GM23338 (cell line): Measurements from ENCODE around the gene GNG4. TPM values are rescaled to one million over a fixed set of nuclear protein-coding genes. Genes with fewer than 3 reads are reported as not detected.

Experiments used
- ATAC-seq: fragments of 200-7000 bp; cut with Tn5 transposase; 3 replicates; pipeline ENCODE4 v1.9.1; 2020
- DNase-seq: peaks from one replicate; pipeline ENCODE4 v3.0.0-alpha.2; 2015; ENCODE audit warnings: low spot score
- H2AFZ ChIP-seq: fragments of 200-600 bp; sonication (generic); 2 replicates; pipeline ENCODE4 v1.8.0; 2016; ENCODE audit warnings: antibody characterized with exemption, mild to moderate bottlenecking, moderate library complexity
- H3F3A ChIP-seq: fragments of 200-600 bp; sonication (generic); replicated peaks from 2 replicates; pipeline ENCODE4 v1.8.0; 2017; ENCODE audit warnings: antibody characterized with exemption, mixed run types, low read depth
- H3K27ac ChIP-seq: fragments of 200-600 bp; sonication (generic); 2 replicates; pipeline ENCODE4 v1.6.1; 2016; ENCODE audit warnings: low read depth
- H3K27me3 ChIP-seq: fragments of 200-600 bp; sonication (generic); 2 replicates; pipeline ENCODE4 v1.8.0; 2016; ENCODE audit warnings: mild to moderate bottlenecking, mixed run types, moderate library complexity; ENCODE audit not compliant: insufficient read depth
- H3K36me3 ChIP-seq: fragments of 200-600 bp; sonication (generic); 2 replicates; pipeline ENCODE4 v1.8.0; 2016; ENCODE audit warnings: mild to moderate bottlenecking; ENCODE audit not compliant: insufficient read depth
- H3K4me1 ChIP-seq: fragments of 200-600 bp; sonication (generic); 2 replicates; pipeline ENCODE4 v1.8.0; 2016; ENCODE audit warnings: mild to moderate bottlenecking, moderate library complexity; ENCODE audit not compliant: insufficient read depth
- H3K4me2 ChIP-seq: fragments of 200-600 bp; sonication (generic); 2 replicates; pipeline ENCODE4 v1.7.1; 2017; ENCODE audit warnings: mixed run types
- H3K4me3 ChIP-seq: fragments of 200-600 bp; sonication (generic); 2 replicates; pipeline ENCODE4 v1.6.1; 2016; ENCODE audit warnings: mixed run types
- H3K79me2 ChIP-seq: fragments of 200-600 bp; sonication (generic); replicated peaks from 2 replicates; pipeline ENCODE4 v1.8.0; 2017; ENCODE audit warnings: mild to moderate bottlenecking; ENCODE audit not compliant: insufficient read depth
- H3K9me2 ChIP-seq: fragments of 200-600 bp; sonication (generic); 2 replicates; pipeline ENCODE4 v1.8.0; 2017; ENCODE audit not compliant: insufficient read depth
- H4K20me1 ChIP-seq: fragments of 200-600 bp; sonication (generic); replicated peaks from 2 replicates; pipeline ENCODE4 v1.8.0; 2017; ENCODE audit warnings: mild to moderate bottlenecking; ENCODE audit not compliant: insufficient read depth
- H3K27ac Mint-ChIP-seq: 2 replicates; pipeline ENCODE4 v1.8.0; 2020; ENCODE audit warnings: inconsistent platforms, mild to moderate bottlenecking, moderate library complexity, mixed read lengths
- H3K27me3 Mint-ChIP-seq: 3 replicates; pipeline ENCODE4 v1.8.0; 2022; ENCODE audit warnings: low read depth, mild to moderate bottlenecking, moderate library complexity, mixed read lengths, inconsistent platforms; ENCODE audit not compliant: insufficient read depth, poor library complexity
- H3K36me3 Mint-ChIP-seq: 3 replicates; pipeline ENCODE4 v1.8.0; 2021; ENCODE audit warnings: low read depth, mild to moderate bottlenecking, inconsistent platforms, moderate library complexity, mixed read lengths
- H3K4me1 Mint-ChIP-seq: 3 replicates; pipeline ENCODE4 v1.8.0; 2020; ENCODE audit warnings: mild to moderate bottlenecking, inconsistent platforms, mixed read lengths
- H3K4me3 Mint-ChIP-seq: 3 replicates; pipeline ENCODE4 v1.8.0; 2021; ENCODE audit warnings: moderate library complexity, mild to moderate bottlenecking, inconsistent platforms, mixed read lengths
- H3K9me3 Mint-ChIP-seq: 3 replicates; pipeline ENCODE4 v1.8.0; 2020; ENCODE audit warnings: moderate library complexity, mild to moderate bottlenecking, inconsistent platforms, mixed read lengths
- POLR2AphosphoS5 ChIP-seq: IDR thresholded peaks from 2 replicates; pipeline ENCODE4 v1.6.1; 2016; ENCODE audit warnings: antibody characterized with exemption, low read depth
- ZNF331 ChIP-seq: fragments of 250-450 bp; sonication (Bioruptor Pico); IDR thresholded peaks from 2 replicates; pipeline ENCODE4 v1.5.0; 2020; ENCODE audit warnings: low read depth, mild to moderate bottlenecking, moderate library complexity
- polyA plus RNA-seq: library from polyadenylated mRNA; unstranded; fragments of >200 nt; fragmentation: Nextera tagmentation; extraction: Ambion mirVana; gene quantifications from 2 replicates; pipeline ENCODE4 v1.2.1, GENCODE V29; 2016
- total RNA-seq: library from RNA; depleted of rRNA; stranded (reverse); fragments of >200 nt; shearing (Covaris generic); gene quantifications from 2 replicates; pipeline ENCODE4 v1.2.3, GENCODE V29; 2014
- TF ChIP-seq, protein P1 (sequence below): fragments of 250-450 bp; sonication (Bioruptor Pico); IDR thresholded peaks from 2 replicates; pipeline ENCODE4 v1.5.0; 2020; ENCODE audit warnings: mild to moderate bottlenecking, moderate library complexity
- TF ChIP-seq, protein P2 (sequence below): IDR thresholded peaks from 2 replicates; pipeline ENCODE4 v1.6.1; 2016; ENCODE audit warnings: antibody characterized with exemption
- TF ChIP-seq, protein P3 (sequence below), 2 experiments: fragments of 200-600 bp in 1 of 2; sonication (generic) in 1 of 2; conservative IDR thresholded peaks; 2 replicates each; pipeline versions ENCODE4 v1.5.1 to v1.6.1; 2016 to 2017; ENCODE audit warnings: antibody characterized with exemption in 2 of 2, low read depth in 2 of 2, mild to moderate bottlenecking in 2 of 2, moderate library complexity in 1 of 2

The GNG4 gene
- total and polyA plus RNA-seq, 2 experiments from 2014 or later: 40.2 to 49.2 TPM

DNA sequence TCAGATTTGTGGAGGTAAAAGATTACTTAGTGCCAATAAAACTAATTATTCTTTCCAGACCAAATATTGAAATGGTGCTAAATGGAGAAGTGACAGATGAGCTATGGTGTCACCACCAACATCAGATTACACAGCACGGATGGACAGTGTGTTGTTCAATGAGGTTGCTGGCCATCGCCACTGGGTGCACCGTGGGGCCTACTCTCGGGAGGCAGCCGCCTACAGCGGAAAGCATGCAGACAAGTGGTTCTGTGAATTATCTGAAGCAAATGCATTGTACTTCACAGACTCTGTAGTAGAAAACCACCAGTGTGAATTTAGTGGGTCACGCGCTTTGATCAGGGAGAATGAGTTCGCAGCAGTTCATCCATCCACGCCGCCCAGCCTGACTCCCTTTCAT, 42.3 kb downstream of the GNG4 start (continued):
- TF ChIP-seq, protein P1, sequence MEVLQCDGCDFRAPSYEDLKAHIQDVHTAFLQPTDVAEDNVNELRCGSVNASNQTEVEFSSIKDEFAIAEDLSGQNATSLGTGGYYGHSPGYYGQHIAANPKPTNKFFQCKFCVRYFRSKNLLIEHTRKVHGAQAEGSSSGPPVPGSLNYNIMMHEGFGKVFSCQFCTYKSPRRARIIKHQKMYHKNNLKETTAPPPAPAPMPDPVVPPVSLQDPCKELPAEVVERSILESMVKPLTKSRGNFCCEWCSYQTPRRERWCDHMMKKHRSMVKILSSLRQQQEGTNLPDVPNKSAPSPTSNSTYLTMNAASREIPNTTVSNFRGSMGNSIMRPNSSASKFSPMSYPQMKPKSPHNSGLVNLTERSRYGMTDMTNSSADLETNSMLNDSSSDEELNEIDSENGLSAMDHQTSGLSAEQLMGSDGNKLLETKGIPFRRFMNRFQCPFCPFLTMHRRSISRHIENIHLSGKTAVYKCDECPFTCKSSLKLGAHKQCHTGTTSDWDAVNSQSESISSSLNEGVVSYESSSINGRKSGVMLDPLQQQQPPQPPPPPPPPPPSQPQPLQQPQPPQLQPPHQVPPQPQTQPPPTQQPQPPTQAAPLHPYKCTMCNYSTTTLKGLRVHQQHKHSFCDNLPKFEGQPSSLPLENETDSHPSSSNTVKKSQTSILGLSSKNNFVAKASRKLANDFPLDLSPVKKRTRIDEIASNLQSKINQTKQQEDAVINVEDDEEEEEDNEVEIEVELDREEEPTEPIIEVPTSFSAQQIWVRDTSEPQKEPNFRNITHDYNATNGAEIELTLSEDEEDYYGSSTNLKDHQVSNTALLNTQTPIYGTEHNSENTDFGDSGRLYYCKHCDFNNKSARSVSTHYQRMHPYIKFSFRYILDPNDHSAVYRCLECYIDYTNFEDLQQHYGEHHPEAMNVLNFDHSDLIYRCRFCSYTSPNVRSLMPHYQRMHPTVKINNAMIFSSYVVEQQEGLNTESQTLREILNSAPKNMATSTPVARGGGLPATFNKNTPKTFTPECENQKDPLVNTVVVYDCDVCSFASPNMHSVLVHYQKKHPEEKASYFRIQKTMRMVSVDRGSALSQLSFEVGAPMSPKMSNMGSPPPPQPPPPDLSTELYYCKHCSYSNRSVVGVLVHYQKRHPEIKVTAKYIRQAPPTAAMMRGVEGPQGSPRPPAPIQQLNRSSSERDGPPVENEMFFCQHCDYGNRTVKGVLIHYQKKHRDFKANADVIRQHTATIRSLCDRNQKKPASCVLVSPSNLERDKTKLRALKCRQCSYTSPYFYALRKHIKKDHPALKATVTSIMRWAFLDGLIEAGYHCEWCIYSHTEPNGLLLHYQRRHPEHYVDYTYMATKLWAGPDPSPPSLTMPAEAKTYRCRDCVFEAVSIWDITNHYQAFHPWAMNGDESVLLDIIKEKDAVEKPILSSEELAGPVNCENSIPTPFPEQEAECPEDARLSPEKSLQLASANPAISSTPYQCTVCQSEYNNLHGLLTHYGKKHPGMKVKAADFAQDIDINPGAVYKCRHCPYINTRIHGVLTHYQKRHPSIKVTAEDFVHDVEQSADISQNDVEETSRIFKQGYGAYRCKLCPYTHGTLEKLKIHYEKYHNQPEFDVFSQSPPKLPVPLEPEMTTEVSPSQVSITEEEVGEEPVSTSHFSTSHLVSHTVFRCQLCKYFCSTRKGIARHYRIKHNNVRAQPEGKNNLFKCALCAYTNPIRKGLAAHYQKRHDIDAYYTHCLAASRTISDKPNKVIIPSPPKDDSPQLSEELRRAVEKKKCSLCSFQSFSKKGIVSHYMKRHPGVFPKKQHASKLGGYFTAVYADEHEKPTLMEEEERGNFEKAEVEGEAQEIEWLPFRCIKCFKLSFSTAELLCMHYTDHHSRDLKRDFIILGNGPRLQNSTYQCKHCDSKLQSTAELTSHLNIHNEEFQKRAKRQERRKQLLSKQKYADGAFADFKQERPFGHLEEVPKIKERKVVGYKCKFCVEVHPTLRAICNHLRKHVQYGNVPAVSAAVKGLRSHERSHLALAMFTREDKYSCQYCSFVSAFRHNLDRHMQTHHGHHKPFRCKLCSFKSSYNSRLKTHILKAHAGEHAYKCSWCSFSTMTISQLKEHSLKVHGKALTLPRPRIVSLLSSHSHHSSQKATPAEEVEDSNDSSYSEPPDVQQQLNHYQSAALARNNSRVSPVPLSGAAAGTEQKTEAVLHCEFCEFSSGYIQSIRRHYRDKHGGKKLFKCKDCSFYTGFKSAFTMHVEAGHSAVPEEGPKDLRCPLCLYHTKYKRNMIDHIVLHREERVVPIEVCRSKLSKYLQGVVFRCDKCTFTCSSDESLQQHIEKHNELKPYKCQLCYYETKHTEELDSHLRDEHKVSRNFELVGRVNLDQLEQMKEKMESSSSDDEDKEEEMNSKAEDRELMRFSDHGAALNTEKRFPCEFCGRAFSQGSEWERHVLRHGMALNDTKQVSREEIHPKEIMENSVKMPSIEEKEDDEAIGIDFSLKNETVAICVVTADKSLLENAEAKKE (CRISPR knock-in tag): no peak

DNA sequence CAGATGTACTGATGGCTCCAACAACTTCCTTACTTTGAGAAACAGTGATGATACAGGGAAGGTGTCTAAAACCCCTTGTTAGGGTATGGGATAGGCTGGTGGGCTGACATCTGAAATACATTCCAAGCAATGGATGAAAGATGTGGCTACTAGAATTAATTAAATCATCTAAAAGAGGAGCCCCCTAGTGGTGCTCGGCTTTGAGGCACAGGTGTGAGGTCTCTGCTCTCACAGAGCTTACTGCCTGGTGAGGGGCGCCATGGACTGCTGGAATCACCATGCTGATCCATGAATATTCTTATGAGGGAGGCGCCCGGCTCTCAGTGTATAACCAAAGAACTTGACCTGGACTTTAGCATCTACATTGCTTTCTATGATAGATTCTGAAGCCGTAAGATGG, 48.5 kb downstream of the GNG4 start:
- Histone ChIP-seq H3K4me2 (no peak overlapping the region), H3K27me3 (no peaks in the 10 kb centered on the region), H3F3A (no peaks in the 10 kb centered on the region), H2AFZ (no peak overlapping the region), H3K79me2 (peaks cover 3% of the 10 kb centered on the region; the same call in 1 of the 2 replicates), H4K20me1 (peaks cover 2% of the 10 kb centered on the region; the same call in 1 of the 2 replicates), H3K4me3 (no peak overlapping the region), H3K27ac (no peak overlapping the region), H3K36me3 (no peaks in the 10 kb centered on the region), H3K4me1 (no peaks in the 10 kb centered on the region; the same call in 1 of the 2 replicates), H3K9me2 (no peaks in the 10 kb centered on the region)
- H3K4me3 Mint-ChIP-seq: no peak overlapping the region
- ATAC-seq: peak; percentile 88
- H3K27ac Mint-ChIP-seq: no peak overlapping the region
- H3K36me3 Mint-ChIP-seq: peaks cover 8% of the 10 kb centered on the region; the same call in 1 of the 3 replicates
- peak; percentile 85 for DNase-seq
- TF ChIP-seq, protein P2, sequence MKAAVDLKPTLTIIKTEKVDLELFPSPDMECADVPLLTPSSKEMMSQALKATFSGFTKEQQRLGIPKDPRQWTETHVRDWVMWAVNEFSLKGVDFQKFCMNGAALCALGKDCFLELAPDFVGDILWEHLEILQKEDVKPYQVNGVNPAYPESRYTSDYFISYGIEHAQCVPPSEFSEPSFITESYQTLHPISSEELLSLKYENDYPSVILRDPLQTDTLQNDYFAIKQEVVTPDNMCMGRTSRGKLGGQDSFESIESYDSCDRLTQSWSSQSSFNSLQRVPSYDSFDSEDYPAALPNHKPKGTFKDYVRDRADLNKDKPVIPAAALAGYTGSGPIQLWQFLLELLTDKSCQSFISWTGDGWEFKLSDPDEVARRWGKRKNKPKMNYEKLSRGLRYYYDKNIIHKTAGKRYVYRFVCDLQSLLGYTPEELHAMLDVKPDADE: no peak
- TF ChIP-seq POLR2AphosphoS5 (no peak), ZNF331 (CRISPR knock-in tag) (no peak)
- TF ChIP-seq, protein P3, sequence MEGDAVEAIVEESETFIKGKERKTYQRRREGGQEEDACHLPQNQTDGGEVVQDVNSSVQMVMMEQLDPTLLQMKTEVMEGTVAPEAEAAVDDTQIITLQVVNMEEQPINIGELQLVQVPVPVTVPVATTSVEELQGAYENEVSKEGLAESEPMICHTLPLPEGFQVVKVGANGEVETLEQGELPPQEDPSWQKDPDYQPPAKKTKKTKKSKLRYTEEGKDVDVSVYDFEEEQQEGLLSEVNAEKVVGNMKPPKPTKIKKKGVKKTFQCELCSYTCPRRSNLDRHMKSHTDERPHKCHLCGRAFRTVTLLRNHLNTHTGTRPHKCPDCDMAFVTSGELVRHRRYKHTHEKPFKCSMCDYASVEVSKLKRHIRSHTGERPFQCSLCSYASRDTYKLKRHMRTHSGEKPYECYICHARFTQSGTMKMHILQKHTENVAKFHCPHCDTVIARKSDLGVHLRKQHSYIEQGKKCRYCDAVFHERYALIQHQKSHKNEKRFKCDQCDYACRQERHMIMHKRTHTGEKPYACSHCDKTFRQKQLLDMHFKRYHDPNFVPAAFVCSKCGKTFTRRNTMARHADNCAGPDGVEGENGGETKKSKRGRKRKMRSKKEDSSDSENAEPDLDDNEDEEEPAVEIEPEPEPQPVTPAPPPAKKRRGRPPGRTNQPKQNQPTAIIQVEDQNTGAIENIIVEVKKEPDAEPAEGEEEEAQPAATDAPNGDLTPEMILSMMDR (conservative IDR thresholded peaks at IDR 0.05; ENCODE audit: low read depth in 2 of 2): peak; percentile 63 to 80
- no peaks in the 10 kb centered on the region for H3K9me3 Mint-ChIP-seq
- peaks cover 1% of the 10 kb centered on the region for H3K27me3 Mint-ChIP-seq
- peaks cover 12% of the 10 kb centered on the region for H3K4me1 Mint-ChIP-seq
